K562 (cell line): ENCODE measurements around the gene NRM. TPM values are rescaled to one million over a fixed set of nuclear protein-coding genes. Genes with fewer than 3 reads are reported as not detected.
A peak's percentile ranks its signal among the peaks of the same experiment; 100 is the strongest.

ENCODE experiments used
- BACH1 ChIP-seq: fragments of 200-800 bp; sonication (Bioruptor generic); IDR thresholded peaks from 2 replicates; pipeline ENCODE4 v1.6.1; 2016; ENCODE audit warnings: missing genetic modification characterization, missing compliant biosample characterization
- CCAR2 ChIP-seq: fragments of 200-400 bp; formaldehyde crosslinking; IDR thresholded peaks from 2 replicates; pipeline ENCODE4 v1.6.1; 2017; ENCODE audit warnings: mild to moderate bottlenecking, low read depth, low read length
- COPS2 ChIP-seq: fragments of 450-650 bp; conservative IDR thresholded peaks from 2 replicates; pipeline ENCODE4 v1.6.1; 2016; ENCODE audit warnings: mild to moderate bottlenecking, moderate library complexity
- CREM ChIP-seq: IDR thresholded peaks from 2 replicates; pipeline ENCODE4 v1.6.1; 2014; ENCODE audit warnings: antibody characterized with exemption, low read depth
- ETV6 ChIP-seq, 3 experiments: fragments of 150-350 bp in 1 of 3; sonication (generic) in 1 of 3; formaldehyde crosslinking in 1 of 3; IDR thresholded peaks; 2 replicates each; pipeline versions ENCODE4 v1.6.1 to v1.8.0; 2014 to 2022; ENCODE audit warnings: borderline replicate concordance in 2 of 3, low read depth in 2 of 3, antibody characterized with exemption in 1 of 3, low read length in 1 of 3, mild to moderate bottlenecking in 1 of 3, missing genetic modification reagents in 1 of 3
- FOXJ3 ChIP-seq: sonication (generic); formaldehyde crosslinking; IDR thresholded peaks from 2 replicates; pipeline ENCODE4 v1.4.0; 2020; ENCODE audit warnings: mild to moderate bottlenecking, missing genetic modification reagents
- KLF16 ChIP-seq: IDR thresholded peaks from 2 replicates; pipeline ENCODE4 v1.6.1; 2016; ENCODE audit warnings: antibody characterized with exemption
- NFATC3 ChIP-seq: fragments of 450-650 bp; IDR thresholded peaks from 2 replicates; pipeline ENCODE4 v1.6.1; 2017; ENCODE audit warnings: mild to moderate bottlenecking
- PHB2 ChIP-seq: fragments of 450-650 bp; IDR thresholded peaks from 2 replicates; pipeline ENCODE4 v1.6.1; 2017; ENCODE audit warnings: low read depth
- SRSF7 ChIP-seq: fragments of 200-400 bp; formaldehyde crosslinking; optimal IDR thresholded peaks from 2 replicates; pipeline ENCODE3; 2017; ENCODE audit warnings: mild to moderate bottlenecking, low read depth, low read length
- STAT5A ChIP-seq: IDR thresholded peaks from 2 replicates; pipeline ENCODE4 v1.6.1; 2012; ENCODE audit warnings: low read length, inconsistent platforms, borderline replicate concordance
- YY1 ChIP-seq, 3 experiments: IDR thresholded peaks; 2 replicates each; pipeline ENCODE4 v1.6.1; 2011; ENCODE audit warnings: low read length in 2 of 3, mild to moderate bottlenecking in 2 of 3, moderate library complexity in 2 of 3, borderline replicate concordance in 1 of 3, control low read depth in 1 of 3, low read depth in 1 of 3; ENCODE audit not compliant: insufficient read depth in 3 of 3, insufficient replicate concordance in 2 of 3, control insufficient read depth in 1 of 3, insufficient read length in 1 of 3; ENCODE audit errors: extremely low read depth in 1 of 3
- ZNF124 ChIP-seq: sonication (generic); formaldehyde crosslinking; IDR thresholded peaks from 2 replicates; pipeline ENCODE4 v1.8.1; 2022; ENCODE audit warnings: missing genetic modification reagents
- ZNF282 ChIP-seq: sonication (generic); formaldehyde crosslinking; IDR thresholded peaks from 2 replicates; pipeline ENCODE4 v1.8.1; 2023; ENCODE audit warnings: missing genetic modification reagents
- polyA plus RNA-seq, 8 experiments: library from polyadenylated mRNA; depleted of rRNA in 4 of 8; stranded (reverse) in 5 of 8; unstranded in 3 of 8; fragments of >200 nt; fragmentation: Nextera tagmentation in 2 of 8; fragmentation: Illumina TruSeq in 1 of 8; extraction: Ambion mirVana in 2 of 8; extraction: Trizol in 1 of 8; gene quantifications; 2 replicates each; pipeline versions ENCODE4 v1.2.1 to v1.2.3, GENCODE V29; 2011 to 2014; ENCODE audit warnings: inconsistent platforms in 1 of 8, missing spikeins in 1 of 8
- total RNA-seq, 7 experiments: library from RNA; depleted of rRNA in 6 of 7; stranded (reverse); fragments of >200 nt in 6 of 7; fragmentation: Illumina TruSeq in 2 of 7; extraction: Trizol in 2 of 7; gene quantifications; 2 replicates each; pipeline versions ENCODE4 v1.2.1 to v1.2.3, GENCODE V29; 2011 to 2021; ENCODE audit warnings: low replicate concordance in 1 of 7
- TF ChIP-seq, protein P1 (sequence below): conservative IDR thresholded peaks from 2 replicates; pipeline ENCODE4 v1.6.1; 2011; ENCODE audit warnings: low read depth, mild to moderate bottlenecking, low read length; ENCODE audit not compliant: control insufficient read depth
- TF ChIP-seq, protein P2 (sequence below): sonication (generic); formaldehyde crosslinking; IDR thresholded peaks from 2 replicates; pipeline ENCODE4 v1.8.0; 2022; ENCODE audit warnings: missing genetic modification reagents, mild to moderate bottlenecking, moderate library complexity, borderline replicate concordance
- TF ChIP-seq, protein P3 (sequence below), 2 experiments: fragments of 450-650 bp in 1 of 2; IDR thresholded peaks; 2 replicates each; pipeline ENCODE4 v1.6.1; 2011 to 2017; ENCODE audit warnings: low read depth in 2 of 2, antibody characterized with exemption in 1 of 2, borderline replicate concordance in 1 of 2, low read length in 1 of 2, mild to moderate bottlenecking in 1 of 2, mixed read lengths in 1 of 2; ENCODE audit not compliant: control insufficient read depth in 1 of 2
- TF ChIP-seq, protein P4 (sequence below): sonication (generic); IDR thresholded peaks from 2 replicates; pipeline ENCODE4 v1.6.1; 2016

Gene NRM
- total and polyA plus RNA-seq, 9 of the 15 experiments (the other 6 are each of a cell fraction or from before 2014, with no cell fraction given), result 9.7 to 58.2 (median 18.1) TPM

DNA sequence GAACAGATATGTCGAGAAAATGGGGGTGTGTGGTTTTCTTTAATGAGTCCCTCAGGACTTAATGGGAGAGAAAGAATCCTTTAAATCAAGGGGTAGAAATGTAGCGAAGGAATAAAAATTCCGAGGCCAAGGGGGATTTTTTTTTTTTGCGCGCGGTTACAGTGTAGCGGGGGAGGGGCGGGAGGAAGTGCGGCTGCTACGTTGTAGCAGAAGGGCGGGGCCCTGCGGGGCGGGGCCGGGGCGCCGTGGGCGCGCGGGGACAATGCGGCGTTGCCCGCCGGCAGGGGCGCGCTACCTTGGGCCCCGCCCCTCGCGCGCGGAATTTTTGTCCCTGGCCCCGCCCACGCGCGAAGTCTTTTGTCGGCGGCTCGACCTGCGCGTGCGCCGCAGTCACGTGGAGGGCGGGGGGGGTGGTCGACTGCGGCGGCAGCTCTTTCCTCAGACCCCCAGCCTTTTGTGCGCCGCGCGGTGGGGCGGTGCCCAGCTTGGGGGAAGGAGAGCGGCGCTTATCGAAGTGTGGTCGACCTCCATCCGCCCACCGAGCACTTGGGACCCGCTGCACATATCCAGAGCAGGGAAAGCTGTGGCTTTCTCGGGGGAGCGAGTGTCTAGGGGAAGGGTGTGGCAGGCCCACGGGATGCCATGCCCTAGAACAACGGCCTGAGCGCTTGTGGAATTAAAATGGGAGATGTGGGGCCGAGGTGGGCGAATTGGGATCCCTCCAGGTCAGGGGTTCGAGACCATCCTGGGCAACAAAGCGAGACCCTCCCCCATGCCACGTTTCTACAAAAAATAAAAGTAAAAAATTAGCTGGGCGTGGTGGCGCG is 30.6 kb upstream of the NRM start (continued):
- TF ChIP-seq, protein P1, sequence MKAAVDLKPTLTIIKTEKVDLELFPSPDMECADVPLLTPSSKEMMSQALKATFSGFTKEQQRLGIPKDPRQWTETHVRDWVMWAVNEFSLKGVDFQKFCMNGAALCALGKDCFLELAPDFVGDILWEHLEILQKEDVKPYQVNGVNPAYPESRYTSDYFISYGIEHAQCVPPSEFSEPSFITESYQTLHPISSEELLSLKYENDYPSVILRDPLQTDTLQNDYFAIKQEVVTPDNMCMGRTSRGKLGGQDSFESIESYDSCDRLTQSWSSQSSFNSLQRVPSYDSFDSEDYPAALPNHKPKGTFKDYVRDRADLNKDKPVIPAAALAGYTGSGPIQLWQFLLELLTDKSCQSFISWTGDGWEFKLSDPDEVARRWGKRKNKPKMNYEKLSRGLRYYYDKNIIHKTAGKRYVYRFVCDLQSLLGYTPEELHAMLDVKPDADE, result peak; percentile 82
- TF ChIP-seq ETV6 (IDR thresholded peaks at IDR 0.05; ENCODE audit: borderline replicate concordance in 1 of 2, low read depth in 2 of 2, low read length in 1 of 2) (no peak), ETV6 (CRISPR knock-in tag; IDR thresholded peaks at IDR 0.05; ENCODE audit: borderline replicate concordance) (no peak), YY1 (IDR thresholded peaks at IDR 0.05; ENCODE audit: borderline replicate concordance in 1 of 3, control insufficient read depth in 1 of 3, extremely low read depth in 1 of 3, insufficient read depth in 3 of 3, insufficient read length in 1 of 3, insufficient replicate concordance in 2 of 3, low read depth in 1 of 3, low read length in 2 of 3) (peak in 1 of 3 experiments; percentile 60), ZNF124 (CRISPR knock-in tag) (no peak), BACH1 (tag) (0 out of 2 replicates have a peak, but pooled peaks have one; percentile 21), NFATC3 (peak; percentile 74; the same call in 1 of the 2 replicates), SRSF7 (no peak), CREM (peak; percentile 87), FOXJ3 (no peak), STAT5A (no peak; the same call in 1 of the 2 replicates), CCAR2 (no peak), ZNF282 (CRISPR knock-in tag) (no peak), COPS2 (no peak), PHB2 (no peak), KLF16 (no peak)
- TF ChIP-seq, protein P2, sequence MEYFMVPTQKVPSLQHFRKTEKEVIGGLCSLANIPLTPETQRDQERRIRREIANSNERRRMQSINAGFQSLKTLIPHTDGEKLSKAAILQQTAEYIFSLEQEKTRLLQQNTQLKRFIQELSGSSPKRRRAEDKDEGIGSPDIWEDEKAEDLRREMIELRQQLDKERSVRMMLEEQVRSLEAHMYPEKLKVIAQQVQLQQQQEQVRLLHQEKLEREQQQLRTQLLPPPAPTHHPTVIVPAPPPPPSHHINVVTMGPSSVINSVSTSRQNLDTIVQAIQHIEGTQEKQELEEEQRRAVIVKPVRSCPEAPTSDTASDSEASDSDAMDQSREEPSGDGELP, result peak; percentile 57; the same call in 1 of the 2 replicates
- TF ChIP-seq, protein P3, sequence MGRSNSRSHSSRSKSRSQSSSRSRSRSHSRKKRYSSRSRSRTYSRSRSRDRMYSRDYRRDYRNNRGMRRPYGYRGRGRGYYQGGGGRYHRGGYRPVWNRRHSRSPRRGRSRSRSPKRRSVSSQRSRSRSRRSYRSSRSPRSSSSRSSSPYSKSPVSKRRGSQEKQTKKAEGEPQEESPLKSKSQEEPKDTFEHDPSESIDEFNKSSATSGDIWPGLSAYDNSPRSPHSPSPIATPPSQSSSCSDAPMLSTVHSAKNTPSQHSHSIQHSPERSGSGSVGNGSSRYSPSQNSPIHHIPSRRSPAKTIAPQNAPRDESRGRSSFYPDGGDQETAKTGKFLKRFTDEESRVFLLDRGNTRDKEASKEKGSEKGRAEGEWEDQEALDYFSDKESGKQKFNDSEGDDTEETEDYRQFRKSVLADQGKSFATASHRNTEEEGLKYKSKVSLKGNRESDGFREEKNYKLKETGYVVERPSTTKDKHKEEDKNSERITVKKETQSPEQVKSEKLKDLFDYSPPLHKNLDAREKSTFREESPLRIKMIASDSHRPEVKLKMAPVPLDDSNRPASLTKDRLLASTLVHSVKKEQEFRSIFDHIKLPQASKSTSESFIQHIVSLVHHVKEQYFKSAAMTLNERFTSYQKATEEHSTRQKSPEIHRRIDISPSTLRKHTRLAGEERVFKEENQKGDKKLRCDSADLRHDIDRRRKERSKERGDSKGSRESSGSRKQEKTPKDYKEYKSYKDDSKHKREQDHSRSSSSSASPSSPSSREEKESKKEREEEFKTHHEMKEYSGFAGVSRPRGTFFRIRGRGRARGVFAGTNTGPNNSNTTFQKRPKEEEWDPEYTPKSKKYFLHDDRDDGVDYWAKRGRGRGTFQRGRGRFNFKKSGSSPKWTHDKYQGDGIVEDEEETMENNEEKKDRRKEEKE (IDR thresholded peaks at IDR 0.05; ENCODE audit: borderline replicate concordance in 1 of 2, control insufficient read depth in 1 of 2, low read depth in 2 of 2, low read length in 1 of 2), result peak in 1 of 2 experiments; percentile 82; a peak in 1 of 4 replicates
- TF ChIP-seq, protein P4, sequence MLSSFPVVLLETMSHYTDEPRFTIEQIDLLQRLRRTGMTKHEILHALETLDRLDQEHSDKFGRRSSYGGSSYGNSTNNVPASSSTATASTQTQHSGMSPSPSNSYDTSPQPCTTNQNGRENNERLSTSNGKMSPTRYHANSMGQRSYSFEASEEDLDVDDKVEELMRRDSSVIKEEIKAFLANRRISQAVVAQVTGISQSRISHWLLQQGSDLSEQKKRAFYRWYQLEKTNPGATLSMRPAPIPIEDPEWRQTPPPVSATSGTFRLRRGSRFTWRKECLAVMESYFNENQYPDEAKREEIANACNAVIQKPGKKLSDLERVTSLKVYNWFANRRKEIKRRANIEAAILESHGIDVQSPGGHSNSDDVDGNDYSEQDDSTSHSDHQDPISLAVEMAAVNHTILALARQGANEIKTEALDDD, result no peak
